ENCODE results near the gene MCUB.
"Not testable (repeated sequence)": the region's sequence is repeated elsewhere in the genome, so short reads cannot be mapped to it uniquely, and the experiment has no call there.

MCUB gene

DNA sequence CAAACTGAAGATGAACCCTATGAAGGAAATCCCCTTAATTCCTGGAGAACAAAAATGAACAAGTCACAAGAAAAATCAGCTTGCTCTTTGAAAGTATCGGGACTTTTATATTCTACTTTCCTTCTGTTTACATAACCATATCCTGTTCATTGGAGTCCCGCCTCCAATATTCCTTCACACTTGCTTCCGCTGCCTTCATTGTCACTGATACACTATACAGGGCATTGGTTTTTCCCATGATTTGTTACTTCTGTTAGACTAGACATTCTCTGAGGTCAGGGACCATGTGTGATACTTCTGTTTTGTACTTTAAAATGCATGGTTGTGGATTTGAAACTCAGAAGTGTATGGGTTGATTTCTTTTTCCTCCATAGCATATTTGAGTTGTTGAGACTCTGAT is 18.8 kb downstream of the MCUB start:
- no peak for DNase-seq (ENCODE audit: low read depth)

DNA sequence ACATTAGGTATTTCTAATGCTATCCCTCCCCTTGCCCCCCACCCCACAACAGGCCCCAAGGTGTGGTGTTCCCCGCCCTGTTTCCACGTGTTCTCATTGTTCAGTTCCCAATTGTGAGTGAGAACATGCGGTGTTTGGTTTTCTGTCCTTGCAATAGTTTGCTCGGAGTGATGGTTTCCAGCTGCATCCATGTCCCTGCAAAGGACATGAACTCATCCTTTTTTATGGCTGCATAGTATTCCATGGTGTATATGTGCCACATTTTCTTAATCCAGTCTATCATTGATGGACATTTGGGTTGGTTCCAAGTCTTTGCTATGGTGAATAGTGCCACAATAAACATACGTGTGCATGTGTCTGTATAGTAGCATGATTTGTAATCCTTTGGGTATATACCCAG is 20.0 kb downstream of the MCUB start:
- DNase-seq (ENCODE audit: low read depth) = not testable (repeated sequence)

DNA sequence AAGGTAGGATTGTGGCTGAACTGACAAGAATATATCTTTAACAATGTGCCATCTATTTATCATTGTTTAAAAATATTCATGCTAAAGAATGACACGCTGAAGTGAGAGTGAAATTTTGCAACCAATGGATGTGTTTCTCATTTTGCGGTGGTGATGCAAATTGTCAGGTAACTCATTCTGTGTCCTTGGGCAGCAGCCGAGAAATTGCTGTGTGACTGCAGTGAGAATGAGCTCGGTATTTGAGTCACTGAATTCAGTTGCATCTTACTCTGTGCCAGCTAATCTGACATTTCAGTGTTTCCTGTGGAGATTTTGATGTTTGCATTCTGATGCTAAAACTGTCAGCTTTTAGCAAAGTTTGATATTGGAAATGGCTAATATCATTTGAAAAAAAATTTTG is 28.1 kb downstream of the MCUB start:
- DNase-seq (ENCODE audit: low read depth) = no peak

DNA sequence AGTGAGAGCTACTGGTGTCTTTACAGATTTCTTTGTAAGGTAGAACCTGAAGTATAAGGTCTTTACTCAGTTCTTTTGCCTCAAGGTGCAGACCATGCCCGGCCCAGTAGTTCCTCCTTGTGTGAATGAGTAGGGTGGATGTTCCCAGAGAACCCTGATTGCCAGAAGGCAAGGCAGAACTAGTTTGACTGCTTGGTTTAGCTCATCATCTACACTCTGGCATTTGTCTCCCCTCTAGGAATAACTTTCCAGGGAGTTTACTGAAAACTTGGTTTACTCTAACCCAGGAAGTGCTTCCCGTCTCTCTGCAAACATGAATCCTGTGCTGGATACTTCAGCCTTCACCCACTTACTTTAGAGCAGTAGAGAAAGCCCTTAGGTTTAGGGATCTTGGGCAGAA is 29.1 kb downstream of the MCUB start:
- DNase-seq (ENCODE audit: low read depth) = no peak

DNA sequence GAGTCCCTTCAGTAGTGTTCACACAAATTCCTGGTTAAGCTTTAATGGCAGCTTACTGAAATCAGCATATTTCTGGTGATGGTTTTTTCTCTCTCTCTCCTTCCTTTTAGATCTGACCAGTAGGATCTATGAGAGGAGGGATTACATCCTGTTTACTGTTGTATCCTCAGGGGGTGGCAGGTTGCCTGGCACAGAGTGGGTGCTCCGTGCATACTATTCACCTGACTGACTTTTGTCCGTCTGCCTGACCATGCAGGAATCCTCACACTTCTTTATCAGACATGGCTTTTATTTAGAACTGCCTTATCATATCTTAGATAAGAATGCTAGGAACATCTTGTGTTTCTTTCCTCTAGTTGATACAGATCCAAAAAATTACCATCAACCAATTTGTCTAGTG is 29.6 kb downstream of the MCUB start:
- no peak for DNase-seq (ENCODE audit: low read depth)

DNA sequence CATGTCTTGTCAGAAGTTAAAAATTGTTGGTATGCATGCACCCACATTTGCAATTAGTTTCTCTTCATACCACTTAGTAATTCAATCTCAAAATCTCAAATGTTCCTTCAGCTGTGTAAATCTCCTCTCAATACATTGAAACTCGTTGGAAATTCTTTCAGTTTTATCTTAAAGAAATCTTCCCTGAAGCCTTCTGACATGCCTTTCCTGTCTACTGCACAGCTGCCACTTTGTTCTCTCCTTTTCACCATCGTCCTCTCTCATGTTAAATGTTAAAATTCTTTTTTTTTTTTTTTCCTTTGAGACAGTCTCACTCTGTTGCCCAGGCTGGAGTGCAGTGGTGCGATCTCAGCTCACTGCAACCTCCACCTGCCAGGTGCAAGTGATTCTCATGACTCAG is 30.9 kb downstream of the MCUB start:
- no peak for DNase-seq (ENCODE audit: low read depth)

DNA sequence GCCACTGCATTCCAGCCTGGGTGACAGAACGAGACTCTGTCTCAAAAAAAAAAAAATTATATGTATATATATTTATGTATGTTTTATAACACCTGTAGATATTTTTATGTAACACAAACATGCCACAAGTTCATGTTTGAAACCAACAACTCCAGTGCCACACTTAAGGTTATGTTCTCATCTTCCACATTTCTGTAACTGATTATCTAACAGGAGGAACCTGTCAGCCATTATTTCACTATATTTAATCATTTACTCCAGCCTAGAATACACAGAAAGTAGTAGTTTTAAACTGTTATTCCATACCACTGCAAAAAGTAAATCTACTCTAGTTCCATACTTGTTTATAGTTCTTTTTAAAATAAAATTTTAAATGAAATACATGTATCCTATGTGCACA is 32.3 kb downstream of the MCUB start:
- no peak for DNase-seq (ENCODE audit: low read depth)

DNA sequence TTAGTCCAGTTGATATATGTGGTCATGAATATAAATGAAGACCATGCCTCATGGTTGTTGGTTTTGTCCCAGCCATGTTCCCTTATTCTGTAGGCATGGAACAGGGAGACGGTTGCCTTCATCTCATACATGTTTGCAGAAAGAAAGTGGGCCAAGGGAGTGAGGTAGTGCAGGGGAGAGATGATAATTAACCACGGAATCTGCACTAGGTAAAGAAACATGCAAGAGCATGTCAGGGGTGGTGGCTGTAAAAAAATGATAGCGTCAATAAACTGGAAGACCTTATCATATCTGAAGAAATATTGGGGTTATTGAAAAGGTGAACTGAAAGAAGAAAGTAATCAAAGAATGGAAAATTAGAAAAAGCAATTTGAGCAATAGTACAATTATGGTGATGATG is 35.1 kb downstream of the MCUB start:
- not testable (repeated sequence) for DNase-seq (ENCODE audit: low read depth)

DNA sequence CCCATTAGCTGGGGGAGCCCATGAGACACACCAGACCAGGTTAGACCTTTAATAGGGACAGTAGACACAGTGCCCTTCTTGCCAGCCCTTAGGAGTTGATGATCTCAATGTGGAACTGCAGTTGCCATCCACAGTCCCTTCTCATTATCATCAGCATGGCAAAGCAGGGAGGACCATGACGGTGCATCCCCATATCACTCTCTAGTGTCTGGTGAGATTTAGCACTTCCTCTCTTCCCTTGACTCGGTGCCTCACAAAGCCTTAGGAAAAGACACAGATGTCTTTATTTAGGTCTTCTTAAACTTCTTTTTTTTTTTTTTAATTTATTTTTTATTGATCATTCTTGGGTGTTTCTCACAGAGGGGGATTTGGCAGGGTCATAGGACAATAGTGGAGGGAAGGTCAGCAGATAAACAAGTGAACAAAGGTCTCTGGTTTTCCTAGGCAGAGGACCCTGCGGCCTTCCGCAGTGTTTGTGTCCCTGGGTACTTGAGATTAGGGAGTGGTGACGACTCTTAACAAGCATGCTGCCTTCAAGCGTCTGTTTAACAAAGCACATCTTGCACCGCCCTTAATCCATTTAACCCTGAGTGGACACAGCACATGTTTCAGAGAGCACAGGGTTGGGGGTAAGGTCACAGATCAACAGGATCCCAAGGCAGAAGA is 36.5 kb downstream of the MCUB start:
- not testable (repeated sequence) for DNase-seq (ENCODE audit: low read depth)

DNA sequence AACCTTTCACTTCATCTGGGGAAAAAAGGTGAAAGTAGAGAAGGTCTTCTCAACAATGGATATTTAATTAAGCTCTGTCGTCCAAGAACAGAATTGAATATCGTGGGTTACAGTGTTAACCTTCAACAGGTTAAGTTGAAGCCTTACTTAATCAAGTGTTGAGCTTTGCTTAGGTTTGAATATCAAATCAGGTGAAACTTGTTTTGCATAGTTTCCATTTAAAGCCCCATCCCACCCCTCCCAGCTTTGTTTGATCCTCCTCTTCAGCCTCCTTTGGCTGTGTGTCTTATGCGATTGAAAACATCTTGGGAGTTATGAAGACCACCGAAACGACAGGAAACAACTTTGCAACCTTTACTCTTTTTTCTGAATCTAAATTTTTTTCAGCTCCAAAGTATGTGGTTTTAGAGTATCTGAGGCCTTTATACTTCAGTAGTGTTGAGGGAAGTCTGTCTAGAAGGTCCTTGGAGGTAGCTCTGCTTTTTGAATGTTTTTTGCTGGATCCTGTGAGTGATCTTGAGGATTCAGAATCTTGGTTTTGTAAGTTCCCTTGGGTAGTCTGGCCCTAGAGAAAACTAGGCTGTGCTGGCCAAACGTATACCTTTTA is 39.1 kb downstream of the MCUB start:
- DNase-seq (ENCODE audit: low read depth) = no peak

DNA sequence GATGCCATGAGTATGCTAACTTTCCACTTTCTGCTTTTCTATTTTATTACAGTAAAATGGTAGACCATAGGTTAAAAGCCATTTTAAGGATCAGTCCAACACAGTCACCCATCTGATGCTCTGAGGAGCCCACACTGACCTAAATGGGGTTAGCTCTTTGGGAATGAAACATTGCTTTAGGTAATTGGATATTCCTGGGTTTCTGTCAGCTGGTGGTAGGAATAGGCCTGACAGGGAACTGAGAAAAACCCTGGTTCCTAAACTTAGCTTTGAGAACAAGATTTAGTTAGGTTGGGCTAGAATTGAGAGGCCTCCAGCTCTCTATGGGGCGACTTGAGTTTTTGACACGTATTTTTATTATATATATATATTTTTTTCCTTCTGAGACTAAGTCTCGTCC is 40.4 kb downstream of the MCUB start:
- DNase-seq (ENCODE audit: low read depth) = no peak

DNA sequence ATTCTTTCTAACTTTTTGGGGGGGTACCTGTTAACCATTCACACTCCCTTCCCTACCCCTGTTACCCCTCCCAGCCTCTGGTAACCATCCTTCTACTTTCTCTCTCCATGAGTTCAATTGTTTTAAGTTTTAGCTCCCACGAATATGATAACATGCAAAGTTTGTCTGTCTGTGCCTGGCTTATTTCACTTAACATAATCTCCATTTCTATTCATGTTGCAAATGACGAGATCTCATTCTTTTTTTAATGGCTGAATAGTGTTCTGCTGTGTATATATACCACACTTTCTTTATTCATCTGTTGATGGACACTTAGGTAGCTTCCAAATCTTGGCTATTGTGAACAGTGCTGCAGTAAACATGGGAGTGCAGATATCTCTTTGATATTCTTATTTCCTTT is 41.3 kb downstream of the MCUB start:
- DNase-seq (ENCODE audit: low read depth) = no peak

DNA sequence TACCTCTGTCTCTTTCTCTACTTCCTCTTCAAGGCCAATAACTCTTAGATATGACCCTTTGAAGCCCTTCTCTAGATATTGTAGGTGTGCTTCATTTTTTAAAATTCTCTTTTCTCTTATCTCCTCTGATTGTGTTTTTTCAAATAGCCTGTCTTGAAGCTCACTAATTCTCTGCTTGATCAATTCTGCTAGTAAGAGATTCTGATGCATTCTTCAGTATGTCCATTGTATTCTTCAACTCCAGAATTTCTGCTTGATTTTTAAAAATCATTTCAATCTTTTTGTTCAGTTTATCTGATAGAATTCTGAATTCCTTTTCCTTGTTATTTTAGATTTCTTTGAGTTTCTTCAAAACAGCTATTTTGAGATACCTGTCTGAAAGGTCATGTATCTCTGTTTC is 47.9 kb downstream of the MCUB start:
- DNase-seq (ENCODE audit: low read depth) = no peak

DNA sequence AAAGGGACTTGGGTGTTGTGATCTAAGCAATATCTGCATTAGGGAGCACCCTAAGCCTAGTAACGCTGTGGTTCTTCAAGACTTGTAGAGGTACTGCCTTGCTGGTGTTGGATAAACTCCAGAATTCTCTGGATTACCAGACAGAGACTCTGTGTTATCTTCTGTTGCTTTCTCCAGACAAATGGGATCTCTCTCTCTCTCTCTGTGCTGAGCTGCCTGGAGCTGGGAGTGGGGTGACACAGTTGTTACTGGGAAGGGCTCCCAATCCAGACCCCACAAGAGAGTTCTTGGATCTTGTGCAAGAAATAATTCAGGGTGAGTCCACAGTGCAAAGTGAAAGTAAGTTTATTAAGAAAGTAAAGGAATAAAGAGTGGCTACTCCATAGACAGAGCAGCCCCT is 48.8 kb downstream of the MCUB start:
- no peak for DNase-seq (ENCODE audit: low read depth)

DNA sequence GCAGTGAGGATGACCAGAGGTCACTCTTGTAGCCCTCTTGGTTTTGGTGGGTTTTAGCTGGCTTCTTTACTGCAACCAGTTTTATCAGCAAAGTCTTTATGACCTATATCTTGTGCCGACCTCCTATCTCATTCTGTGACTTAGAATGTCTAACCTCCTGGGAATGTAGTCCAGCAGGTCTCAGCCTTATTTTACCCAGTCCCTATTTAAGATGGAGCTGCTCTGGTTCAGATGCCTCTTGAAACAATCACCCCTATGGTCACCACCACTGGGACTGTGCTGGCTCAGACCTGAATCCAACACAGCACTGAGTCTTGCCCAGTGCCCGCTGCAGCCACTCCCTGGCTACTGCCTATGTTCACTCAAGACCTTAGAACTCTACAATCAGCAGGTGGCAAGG is 49.4 kb downstream of the MCUB start:
- no peak for DNase-seq (ENCODE audit: low read depth)

DNA sequence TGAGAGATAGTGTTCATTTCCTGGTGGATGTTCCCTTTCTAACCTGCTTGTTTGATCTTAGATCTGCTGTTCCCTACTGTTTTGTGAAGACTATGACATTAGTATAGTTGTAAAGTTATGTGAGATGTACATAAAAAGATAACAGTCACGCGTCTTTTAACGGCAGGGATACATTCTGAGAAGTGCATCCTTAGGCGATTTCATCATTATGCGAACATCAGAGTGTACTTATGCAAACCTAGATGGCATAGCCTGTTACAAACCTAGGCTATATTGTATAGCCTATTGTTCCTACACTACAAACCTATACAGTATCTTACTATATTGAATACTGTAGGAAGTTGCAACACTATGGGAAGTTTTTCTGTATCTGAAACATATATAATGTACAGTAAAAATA is 50.4 kb downstream of the MCUB start:
- DNase-seq (ENCODE audit: low read depth) = no peak

DNA sequence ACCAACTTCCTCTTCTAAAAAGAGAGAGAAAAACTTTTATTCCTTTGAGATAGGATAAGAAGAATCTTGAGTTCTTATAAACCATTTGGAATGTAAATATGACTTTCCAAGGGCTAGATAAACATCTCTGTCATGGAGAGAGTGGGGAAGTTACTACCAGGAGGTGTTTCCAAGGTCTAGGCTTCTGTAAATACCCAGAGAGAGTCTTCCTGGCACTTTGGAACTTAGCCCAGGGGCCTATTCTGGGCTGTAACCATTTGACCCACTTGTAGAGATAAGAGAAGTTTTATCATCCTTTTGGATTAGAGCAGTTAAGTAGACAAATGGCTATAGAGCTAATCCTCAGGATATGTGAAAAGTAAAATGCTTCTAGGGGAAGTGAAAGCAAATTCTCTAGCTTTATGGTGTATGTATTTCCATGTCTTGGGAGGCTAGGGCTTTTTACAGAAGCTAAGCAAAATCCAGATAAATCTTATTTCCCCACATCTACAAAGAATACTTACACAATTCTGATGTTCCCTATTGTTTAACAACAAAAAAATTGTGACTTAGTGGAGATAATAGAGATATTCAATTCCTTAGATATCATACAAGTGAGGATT is 51.1 kb downstream of the MCUB start:
- no peak for DNase-seq (ENCODE audit: low read depth)

DNA sequence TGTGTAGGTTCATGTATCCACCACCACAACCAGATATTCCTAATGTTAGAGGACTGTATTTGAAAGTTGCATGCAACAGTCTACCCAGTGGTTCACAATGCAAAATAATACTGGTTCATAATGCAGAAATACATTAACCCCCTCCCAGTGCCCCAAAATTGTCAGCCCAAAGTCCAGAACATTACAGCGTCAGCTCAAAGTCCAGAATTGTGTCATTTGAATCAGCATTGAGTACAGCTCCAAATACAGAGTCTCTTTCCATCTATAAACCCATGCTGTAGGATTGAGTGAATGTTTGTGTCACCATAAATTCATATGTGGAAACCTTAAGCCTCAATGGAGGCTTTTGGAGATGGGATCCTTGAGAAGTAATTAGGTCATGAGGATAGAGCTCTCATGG is 54.0 kb downstream of the MCUB start:
- no peak for DNase-seq (ENCODE audit: low read depth)

DNA sequence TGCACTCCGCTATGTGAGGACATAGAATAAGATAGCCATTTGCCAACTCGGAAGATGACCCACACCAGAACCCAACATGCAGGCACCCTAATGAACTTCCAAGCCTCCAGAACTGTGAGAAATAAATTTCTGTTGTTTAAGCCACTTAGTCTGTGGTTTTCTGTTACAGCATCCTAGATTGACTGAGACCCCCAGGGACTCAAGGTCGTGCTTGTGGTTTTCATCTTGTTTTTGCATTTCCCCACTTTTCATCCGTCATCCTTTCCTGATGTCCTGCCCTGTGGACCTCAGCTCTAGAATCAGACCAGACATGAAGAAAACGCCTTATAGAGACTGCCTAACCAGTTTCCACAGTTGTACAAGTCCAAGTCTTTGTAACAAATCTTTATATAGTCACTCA is 54.4 kb downstream of the MCUB start:
- DNase-seq (ENCODE audit: low read depth) = no peak

DNA sequence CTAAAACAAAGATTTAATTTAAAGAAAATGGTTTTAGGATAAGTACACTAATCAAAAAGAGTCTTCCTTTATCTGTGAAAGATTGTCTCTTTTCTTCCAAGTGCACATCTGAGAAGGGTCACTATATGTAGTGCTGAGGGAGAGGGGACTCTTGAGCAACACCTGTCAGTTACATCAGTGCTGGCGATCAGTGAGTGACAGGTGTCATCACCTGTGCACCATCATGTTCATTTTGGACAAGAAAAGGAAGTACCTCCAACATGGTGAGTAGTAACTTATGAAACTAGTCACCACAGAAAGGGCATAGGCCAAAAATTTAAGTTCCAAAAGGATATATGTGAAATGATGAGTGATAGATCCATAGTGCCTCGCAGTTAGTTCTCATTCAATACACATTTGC is 55.7 kb downstream of the MCUB start:
- DNase-seq (ENCODE audit: low read depth) = no peak

DNA sequence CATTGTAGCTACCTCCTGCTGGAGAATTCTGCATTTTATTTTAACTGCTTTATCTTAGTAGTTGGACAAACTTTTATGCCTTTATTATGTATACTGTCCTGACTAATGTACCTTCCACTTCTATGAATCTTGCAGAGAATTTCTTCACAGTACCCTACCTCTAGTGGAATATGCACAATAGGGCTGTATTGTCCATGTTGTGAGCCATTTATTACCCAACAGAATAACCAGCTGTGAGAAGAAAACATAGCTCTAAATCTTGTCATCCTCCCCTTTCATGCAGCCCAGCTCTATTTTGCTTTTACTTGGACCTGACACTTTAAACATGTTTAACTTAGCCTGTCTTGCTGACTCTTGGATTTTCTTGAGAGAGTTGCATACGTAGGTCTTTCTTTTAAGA is 56.2 kb downstream of the MCUB start:
- no peak for DNase-seq (ENCODE audit: low read depth)

DNA sequence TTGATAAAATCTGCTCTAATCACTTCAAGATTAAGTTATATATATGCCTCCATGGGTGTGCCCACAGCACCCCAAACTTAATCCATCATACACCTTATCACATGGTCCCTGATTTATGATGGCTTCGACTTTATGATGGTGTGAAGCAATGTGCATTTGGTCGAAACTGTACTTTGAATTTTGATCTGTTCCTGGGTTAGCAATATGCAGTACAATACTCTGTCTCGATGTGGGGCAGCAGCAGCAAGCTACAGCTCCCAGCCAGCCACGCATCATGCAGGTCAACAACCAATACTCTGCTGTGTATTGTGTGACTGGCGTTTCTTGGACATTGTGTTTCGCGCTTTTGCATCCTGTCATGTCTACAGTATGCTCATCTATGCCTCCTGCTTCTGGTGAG is 62.6 kb downstream of the MCUB start:
- no peak for DNase-seq (ENCODE audit: low read depth)

DNA sequence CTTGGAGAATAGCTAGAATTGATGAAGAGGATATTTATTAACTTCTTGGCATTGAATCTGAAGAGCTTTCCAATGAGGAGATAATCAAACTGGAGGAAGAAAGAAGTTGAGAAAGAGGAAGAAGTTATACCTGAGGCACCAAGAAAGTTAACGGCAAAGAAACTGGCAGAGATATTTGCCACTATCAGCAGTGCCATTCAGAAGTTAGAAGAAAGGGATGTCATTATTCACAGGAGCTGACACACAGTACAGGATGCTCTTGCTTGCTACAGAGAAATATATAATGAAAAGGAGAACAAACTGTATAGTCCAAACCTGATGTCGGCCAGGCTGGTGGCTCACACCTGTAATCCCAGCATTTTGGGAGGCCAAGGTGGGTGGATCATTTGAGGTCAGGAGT is 64.5 kb downstream of the MCUB start:
- DNase-seq (ENCODE audit: low read depth) = no peak

DNA sequence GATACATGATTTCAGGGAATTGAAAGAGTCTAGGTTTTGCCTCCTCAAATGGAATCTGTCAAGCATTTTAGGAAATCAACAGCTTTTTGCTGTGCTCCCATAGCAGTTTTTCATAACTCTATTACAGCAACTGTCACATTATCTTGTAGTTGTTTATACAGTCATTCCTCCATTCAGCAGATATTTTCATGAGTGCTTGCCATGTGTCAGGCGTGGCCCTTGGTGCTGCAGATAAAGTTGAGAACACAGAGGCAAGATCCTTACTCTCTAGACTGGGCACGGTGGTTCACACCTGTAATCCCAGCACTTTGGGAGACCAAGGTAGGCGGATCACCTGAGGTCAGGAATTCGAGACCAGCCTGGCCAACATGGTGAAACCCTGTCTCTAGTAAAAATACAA is 67.3 kb downstream of the MCUB start:
- DNase-seq (ENCODE audit: low read depth) = no peak
